Keratinocyte (primary cell): ENCODE data around the gene RERE.

Source experiments
- CTCF ChIP-seq, 3 experiments: IDR thresholded peaks in 1 of 3; conservative IDR thresholded peaks in 1 of 3; optimal IDR thresholded peaks in 1 of 3; 2 replicates in 2 of 3; 3 replicates in 1 of 3; pipeline versions ENCODE3 to v1.5.1; 2011; ENCODE audit warnings: low read length in 3 of 3, mild to moderate bottlenecking in 3 of 3, moderate library complexity in 2 of 3, control low read depth in 1 of 3, inconsistent platforms in 1 of 3; ENCODE audit not compliant: insufficient read depth in 2 of 3; ENCODE audit errors: extremely low read depth in 1 of 3
- EZH2 ChIP-seq: IDR thresholded peaks from one replicate; pipeline ENCODE4 v1.6.1; 2012; ENCODE audit warnings: inconsistent platforms, mild to moderate bottlenecking, low read length, moderate library complexity

GRCh38 chr1:8465013-8465412, 352.4 kb downstream of the RERE start:
- TF ChIP-seq CTCF (optimal IDR thresholded peaks at IDR 0.05 in 1 of 3, IDR thresholded peaks at IDR 0.05 in 1 of 3, conservative IDR thresholded peaks at IDR 0.05 in 1 of 3; ENCODE audit: extremely low read depth in 1 of 3, insufficient read depth in 2 of 3, low read length in 3 of 3) (no peak), EZH2 (no peak)
